Measurements from ENCODE around the gene ELL2. TPM values are rescaled to one million over a fixed set of nuclear protein-coding genes. Genes with fewer than 3 reads are reported as not detected.

The ELL2 gene
- total and polyA plus RNA-seq, 2 donors (not counting 1 experiment from before 2014, with no cell fraction given), result 7.2 to 27.0 TPM

- no peak overlapping the region for H3K4me3 ChIP-seq (ENCODE audit: control extremely low read depth in 1 of 5, extremely low read depth in 1 of 5, insufficient read depth in 1 of 5, low read depth in 2 of 5, low read length in 4 of 5)
- H2AFZ ChIP-seq (ENCODE audit: insufficient read depth, low read depth, low read length, poor library complexity, severe bottlenecking), result no peak overlapping the region
- no peaks in the 10 kb centered on the region for H4K20me1 ChIP-seq (ENCODE audit: control insufficient read depth, insufficient read depth, low read length, poor library complexity, severe bottlenecking)
- H3K9me3 Mint-ChIP-seq (ENCODE audit: insufficient read depth), result no peaks in the 10 kb centered on the region
- no peak for DNase-seq
- intact Hi-C loops (cut with micrococcal nuclease), result no loop called here
- H3K27ac ChIP-seq (ENCODE audit: low read length in 2 of 2), result no peak overlapping the region
- peaks cover 6% of the 10 kb centered on the region for H3K4me1 Mint-ChIP-seq
- ChIA-PET CTCF (no interaction called here), POLR2A (interaction anchor here (0.5 kb wide), 1 partner anchor 1190 kb away, joined by 3 read pairs; no protein-coding TSS in a partner anchor)
- H3K27me3 Mint-ChIP-seq, result peaks cover 3% of the 10 kb centered on the region
- TF ChIP-seq CTCF (IDR thresholded peaks at IDR 0.05), result no peak
- TF ChIP-seq EZH2 (IDR thresholded peaks at IDR 0.05; ENCODE audit: borderline replicate concordance, insufficient read depth, low read depth, low read length, poor library complexity, severe bottlenecking), result no peak
- no peaks in the 10 kb centered on the region for H3K9me3 ChIP-seq (ENCODE audit: control extremely low read depth in 1 of 3, control insufficient read depth in 2 of 3, insufficient read depth in 1 of 3, low read length in 2 of 3)
- H3K27ac Mint-ChIP-seq, result no peak overlapping the region
- H3K36me3 ChIP-seq (replicated peaks in 1 of 2; ENCODE audit: control extremely low read depth in 1 of 2, control insufficient read depth in 1 of 2, extremely low read depth in 1 of 2, insufficient read depth in 2 of 2, low read length in 1 of 2), result no peaks in the 10 kb centered on the region
- no peaks in the 10 kb centered on the region for H3K27me3 ChIP-seq (replicated peaks in 1 of 4; ENCODE audit: control extremely low read depth in 1 of 4, control insufficient read depth in 3 of 4, insufficient read depth in 4 of 4, low read length in 3 of 4)
- H3K79me2 ChIP-seq (ENCODE audit: control insufficient read depth, insufficient read depth, low read length), result no peaks in the 10 kb centered on the region
- H3K4me2 ChIP-seq (replicated peaks; ENCODE audit: low read depth, low read length, poor library complexity, severe bottlenecking), result no peak overlapping the region
- H3K9ac ChIP-seq (ENCODE audit: low read length), result no peak overlapping the region
- ATAC-seq (ENCODE audit: low read depth), result no peak
- no peak overlapping the region for H3K4me3 Mint-ChIP-seq
- 100% methylated on average over 1 of the region's 1 CpG for WGBS (ENCODE audit: insufficient coverage)
- H3K4me1 ChIP-seq (ENCODE audit: control insufficient read depth in 2 of 2, insufficient read depth in 2 of 2, low read length in 2 of 2), result peaks cover 4 to 5% of the 10 kb centered on the region in 2 donors
Observed at GRCh38 chr5:95967236-95967635, 5.6 kb upstream of the ELL2 start.

- no peak for TF ChIP-seq EZH2 (IDR thresholded peaks at IDR 0.05; ENCODE audit: borderline replicate concordance, insufficient read depth, low read depth, low read length, poor library complexity, severe bottlenecking)
- TF ChIP-seq CTCF (IDR thresholded peaks at IDR 0.05), result no peak
- Histone ChIP-seq H4K20me1 (ENCODE audit: control insufficient read depth, insufficient read depth, low read length, poor library complexity, severe bottlenecking) (peaks cover under 1% of the 10 kb centered on the region), H3K27me3 (replicated peaks in 1 of 4; ENCODE audit: control extremely low read depth in 1 of 4, control insufficient read depth in 3 of 4, insufficient read depth in 4 of 4, low read length in 3 of 4) (no peaks in the 10 kb centered on the region), H3K4me3 (ENCODE audit: control extremely low read depth in 1 of 5, extremely low read depth in 1 of 5, insufficient read depth in 1 of 5, low read depth in 2 of 5, low read length in 4 of 5) (no peak overlapping the region), H3K79me2 (ENCODE audit: control insufficient read depth, insufficient read depth, low read length) (peaks cover under 1% of the 10 kb centered on the region), H3K9me3 (ENCODE audit: control extremely low read depth in 1 of 3, control insufficient read depth in 2 of 3, insufficient read depth in 1 of 3, low read length in 2 of 3) (no peaks in the 10 kb centered on the region), H3K27ac (ENCODE audit: low read length in 2 of 2) (no peak overlapping the region), H2AFZ (ENCODE audit: insufficient read depth, low read depth, low read length, poor library complexity, severe bottlenecking) (no peak overlapping the region), H3K9ac (ENCODE audit: low read length) (no peak overlapping the region), H3K36me3 (replicated peaks in 1 of 2; ENCODE audit: control extremely low read depth in 1 of 2, control insufficient read depth in 1 of 2, extremely low read depth in 1 of 2, insufficient read depth in 2 of 2, low read length in 1 of 2) (no peaks in the 10 kb centered on the region), H3K4me2 (replicated peaks; ENCODE audit: low read depth, low read length, poor library complexity, severe bottlenecking) (no peak overlapping the region), H3K4me1 (ENCODE audit: control insufficient read depth in 2 of 2, insufficient read depth in 2 of 2, low read length in 2 of 2) (peaks cover 5 to 8% of the 10 kb centered on the region in 2 donors)
- H3K4me3 Mint-ChIP-seq, result no peak overlapping the region
- DNase-seq, result no peak
- POLR2A ChIA-PET, result no interaction called here
- 100% methylated on average over 1 of the region's 2 CpGs for WGBS (ENCODE audit: insufficient coverage)
- peaks cover 3% of the 10 kb centered on the region for H3K27me3 Mint-ChIP-seq
- ATAC-seq (ENCODE audit: low read depth), result no peak
- CTCF ChIA-PET, result no interaction called here
- H3K27ac Mint-ChIP-seq, result no peak overlapping the region
- H3K9me3 Mint-ChIP-seq (ENCODE audit: insufficient read depth), result no peaks in the 10 kb centered on the region
- intact Hi-C loops (cut with micrococcal nuclease), result no loop called here
- peaks cover 12% of the 10 kb centered on the region for H3K4me1 Mint-ChIP-seq
Observed at GRCh38 chr5:95966005-95966404, 4.4 kb upstream of the ELL2 start.
